Keratinocyte (primary cell): ENCODE measurements around the gene EVL. TPM values are rescaled to one million over a fixed set of nuclear protein-coding genes. Genes with fewer than 3 reads are reported as not detected.

Experiments
- DNase-seq: peaks from one replicate; pipeline ENCODE4 v3.0.0-alpha.2; 2011; ENCODE audit warnings: low read depth, missing footprints, low spot score
- FAIRE-seq: peaks from 2 replicates; lab custom pipeline; 2011; peaks lifted over from hg19 to GRCh38; lab: Jason Lieb, UNC
- H2AFZ ChIP-seq: 2 replicates; pipeline ENCODE4 v1.6.0; 2012; ENCODE audit warnings: low read length, control low read depth, inconsistent platforms; ENCODE audit not compliant: control insufficient read depth
- H3K27ac ChIP-seq: 2 replicates; pipeline ENCODE4 v1.5.1; 2011; ENCODE audit warnings: low read length; ENCODE audit not compliant: control insufficient read depth, insufficient read depth
- H3K27me3 ChIP-seq: 3 replicates; pipeline ENCODE4 v1.6.0; 2011; ENCODE audit warnings: low read length; ENCODE audit not compliant: control insufficient read depth, insufficient read depth; ENCODE audit errors: extremely low read depth
- H3K36me3 ChIP-seq, 2 experiments: 2 replicates in 1 of 2; 3 replicates in 1 of 2; pipeline ENCODE4 v1.5.1; 2011; ENCODE audit warnings: low read length in 2 of 2, mild to moderate bottlenecking in 1 of 2; ENCODE audit not compliant: control insufficient read depth in 2 of 2, insufficient read depth in 2 of 2; ENCODE audit errors: extremely low read depth in 1 of 2
- H3K4me1 ChIP-seq: 3 replicates; pipeline ENCODE4 v1.5.1; 2011; ENCODE audit warnings: low read length; ENCODE audit not compliant: control insufficient read depth, insufficient read depth; ENCODE audit errors: extremely low read depth
- H3K4me2 ChIP-seq: 3 replicates; pipeline ENCODE4 v1.6.0; 2011; ENCODE audit warnings: low read depth, low read length; ENCODE audit not compliant: control insufficient read depth, insufficient read depth; ENCODE audit errors: extremely low read depth
- H3K4me3 ChIP-seq, 3 experiments: fragments of 200-600 bp in 1 of 3; sonication (generic) in 1 of 3; 2 replicates in 2 of 3; 3 replicates in 1 of 3; pipeline ENCODE4 v1.5.1; 2011 to 2016; ENCODE audit warnings: low read length in 3 of 3, mild to moderate bottlenecking in 3 of 3, control low read depth in 2 of 3, inconsistent platforms in 1 of 3, low read depth in 1 of 3, mixed read lengths in 1 of 3, mixed run types in 1 of 3, moderate library complexity in 1 of 3; ENCODE audit not compliant: control insufficient read depth in 2 of 3, insufficient read depth in 2 of 3; ENCODE audit errors: extremely low read depth in 1 of 3
- H3K79me2 ChIP-seq: 2 replicates; pipeline ENCODE4 v1.6.0; 2012; ENCODE audit warnings: low read length; ENCODE audit not compliant: control insufficient read depth, insufficient read depth
- H3K9ac ChIP-seq: 3 replicates; pipeline ENCODE4 v1.6.0; 2011; ENCODE audit warnings: low read length; ENCODE audit not compliant: control insufficient read depth, insufficient read depth; ENCODE audit errors: extremely low read depth
- H3K9me1 ChIP-seq: 3 replicates; pipeline ENCODE4 v1.6.0; 2011; ENCODE audit warnings: low read length; ENCODE audit not compliant: control insufficient read depth, insufficient read depth; ENCODE audit errors: extremely low read depth
- H3K9me3 ChIP-seq: 2 replicates; pipeline ENCODE4 v1.5.1; 2012; ENCODE audit warnings: low read depth, low read length; ENCODE audit not compliant: control insufficient read depth
- H4K20me1 ChIP-seq: 3 replicates; pipeline ENCODE4 v1.6.0; 2011; ENCODE audit warnings: low read length; ENCODE audit not compliant: control insufficient read depth, insufficient read depth; ENCODE audit errors: extremely low read depth
- EZH2 ChIP-seq: IDR thresholded peaks from one replicate; pipeline ENCODE4 v1.6.1; 2012; ENCODE audit warnings: inconsistent platforms, mild to moderate bottlenecking, low read length, moderate library complexity
- dilution Hi-C: fragments of 300-500 bp; cut with MboI; formaldehyde crosslinking; loops from one replicate; pipeline ENCODE4 v1.7.0; 2020; ENCODE audit warnings: low sequenced_read_pairs; ENCODE audit not compliant: extremely low pct_ligation_motif_present
- polyA plus RNA-seq, 5 experiments: library from polyadenylated mRNA; depleted of rRNA in 3 of 5; stranded (reverse) in 3 of 5; stranded (forward) in 1 of 5; unstranded in 1 of 5; fragments of >200 nt; gene quantifications; 1 replicate in 1 of 5; 2 replicates in 3 of 5; 3 replicates in 1 of 5; pipeline versions ENCODE4 v1.2.1 to v1.2.3, GENCODE V29; 2011 to 2012; ENCODE audit warnings: missing spikeins in 2 of 5, low read depth in 1 of 5, low replicate concordance in 1 of 5
- TF ChIP-seq, protein P1 (sequence below), 3 experiments: IDR thresholded peaks in 1 of 3; conservative IDR thresholded peaks in 1 of 3; optimal IDR thresholded peaks in 1 of 3; 2 replicates in 2 of 3; 3 replicates in 1 of 3; pipeline versions ENCODE3 to v1.5.1; 2011; ENCODE audit warnings: low read length in 3 of 3, mild to moderate bottlenecking in 3 of 3, moderate library complexity in 2 of 3, control low read depth in 1 of 3, inconsistent platforms in 1 of 3; ENCODE audit not compliant: insufficient read depth in 2 of 3; ENCODE audit errors: extremely low read depth in 1 of 3

Gene EVL
- polyA plus RNA-seq, 1 donor (not counting 4 experiments of a cell fraction or from before 2014, with no cell fraction given) = 12.0 TPM

DNA sequence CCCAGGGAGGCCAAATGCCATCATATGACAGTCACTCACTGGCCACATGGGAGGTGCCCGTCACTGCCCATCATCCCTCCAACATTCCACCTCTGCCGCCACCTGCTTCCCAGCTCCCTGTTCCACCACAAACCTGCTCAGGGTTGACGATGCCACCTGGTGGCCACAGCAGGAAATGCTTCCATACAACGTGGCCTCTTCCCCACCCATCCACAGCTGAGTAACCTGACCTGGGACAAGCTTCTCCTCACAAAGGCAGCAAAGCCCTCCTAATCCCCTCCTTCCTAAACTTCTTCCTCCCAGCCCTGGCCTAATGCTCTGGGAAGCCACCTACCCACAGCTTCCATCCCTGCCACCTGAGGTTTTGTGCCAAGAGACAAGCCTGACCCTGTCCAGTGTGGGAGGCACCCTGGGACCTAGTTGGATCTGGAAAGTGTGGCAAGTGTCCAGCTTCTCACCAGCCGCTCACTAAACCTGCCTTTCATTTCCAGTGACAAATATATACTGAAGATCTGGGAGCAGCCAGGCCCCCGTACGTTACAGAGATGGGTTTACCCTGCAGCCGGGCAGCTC lies 89.9 kb downstream of the EVL start:
- peaks cover 21% of the 10 kb centered on the region for H3K27me3 ChIP-seq
- H3K4me1 ChIP-seq = peaks cover 29% of the 10 kb centered on the region
- no peak overlapping the region for H3K9ac ChIP-seq
- H3K79me2 ChIP-seq = no peaks in the 10 kb centered on the region
- no peaks in the 10 kb centered on the region for H3K36me3 ChIP-seq
- FAIRE-seq (peak; percentile 66), DNase-seq (no peak)
- no peak overlapping the region for H3K4me2 ChIP-seq
- H3K9me1 ChIP-seq = no peaks in the 10 kb centered on the region
- H3K27ac ChIP-seq = no peak overlapping the region
- no peak overlapping the region for H2AFZ ChIP-seq
- no peaks in the 10 kb centered on the region for H4K20me1 ChIP-seq
- H3K4me3 ChIP-seq = no peak overlapping the region
- dilution Hi-C loops = no loop called here
- H3K9me3 ChIP-seq = peaks cover 8% of the 10 kb centered on the region
- no peak for TF ChIP-seq EZH2
- TF ChIP-seq, protein P1, sequence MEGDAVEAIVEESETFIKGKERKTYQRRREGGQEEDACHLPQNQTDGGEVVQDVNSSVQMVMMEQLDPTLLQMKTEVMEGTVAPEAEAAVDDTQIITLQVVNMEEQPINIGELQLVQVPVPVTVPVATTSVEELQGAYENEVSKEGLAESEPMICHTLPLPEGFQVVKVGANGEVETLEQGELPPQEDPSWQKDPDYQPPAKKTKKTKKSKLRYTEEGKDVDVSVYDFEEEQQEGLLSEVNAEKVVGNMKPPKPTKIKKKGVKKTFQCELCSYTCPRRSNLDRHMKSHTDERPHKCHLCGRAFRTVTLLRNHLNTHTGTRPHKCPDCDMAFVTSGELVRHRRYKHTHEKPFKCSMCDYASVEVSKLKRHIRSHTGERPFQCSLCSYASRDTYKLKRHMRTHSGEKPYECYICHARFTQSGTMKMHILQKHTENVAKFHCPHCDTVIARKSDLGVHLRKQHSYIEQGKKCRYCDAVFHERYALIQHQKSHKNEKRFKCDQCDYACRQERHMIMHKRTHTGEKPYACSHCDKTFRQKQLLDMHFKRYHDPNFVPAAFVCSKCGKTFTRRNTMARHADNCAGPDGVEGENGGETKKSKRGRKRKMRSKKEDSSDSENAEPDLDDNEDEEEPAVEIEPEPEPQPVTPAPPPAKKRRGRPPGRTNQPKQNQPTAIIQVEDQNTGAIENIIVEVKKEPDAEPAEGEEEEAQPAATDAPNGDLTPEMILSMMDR (optimal IDR thresholded peaks at IDR 0.05 in 1 of 3, IDR thresholded peaks at IDR 0.05 in 1 of 3, conservative IDR thresholded peaks at IDR 0.05 in 1 of 3; ENCODE audit: extremely low read depth in 1 of 3, insufficient read depth in 2 of 3, low read length in 3 of 3) = peak in 2 of 3 experiments; percentile 83 to 90

DNA sequence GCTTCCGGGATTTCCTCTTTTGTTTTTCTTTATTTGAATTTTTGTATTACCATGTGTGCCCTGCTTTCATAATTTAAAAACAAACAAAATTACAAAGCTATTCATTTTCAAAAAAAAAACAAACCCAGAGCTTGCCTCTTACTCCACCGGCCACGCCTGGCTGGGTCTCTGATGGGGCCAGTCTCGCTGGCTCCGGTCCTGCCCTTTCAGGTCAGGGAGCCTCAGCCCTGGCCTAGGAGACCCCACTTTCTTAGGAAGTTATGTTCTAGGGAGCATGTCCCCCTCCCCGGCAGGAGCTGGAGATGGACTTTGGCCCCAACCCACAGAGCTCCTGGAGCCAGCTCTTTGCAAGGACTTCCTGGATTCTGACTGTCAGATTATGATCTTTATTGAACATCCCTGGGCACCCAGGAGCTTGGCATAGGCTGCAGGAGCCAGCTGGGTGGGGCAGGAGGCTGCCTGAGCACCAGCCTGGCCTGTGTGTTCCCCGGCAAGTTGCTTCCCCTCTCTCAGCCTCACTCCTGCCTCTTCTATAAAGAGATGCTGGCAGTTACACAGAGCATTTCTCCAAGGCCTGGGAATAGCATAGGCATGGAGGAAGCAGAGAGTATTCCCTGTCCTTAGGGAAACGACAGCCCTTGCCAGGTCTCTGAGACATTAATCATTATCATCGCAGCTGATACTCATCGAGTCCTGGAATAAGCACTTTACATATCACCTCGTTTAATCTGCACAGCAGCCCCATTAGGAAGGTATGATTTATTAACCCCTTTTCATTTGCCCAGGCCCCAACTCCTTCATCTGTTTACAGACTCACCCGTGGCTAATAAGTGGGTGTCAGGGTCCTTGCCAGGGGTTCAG lies 90.8 kb downstream of the EVL start:
- H3K27ac ChIP-seq = no peak overlapping the region
- no peaks in the 10 kb centered on the region for H4K20me1 ChIP-seq
- peaks cover 10% of the 10 kb centered on the region for H3K9me3 ChIP-seq
- TF ChIP-seq EZH2 = no peak
- TF ChIP-seq, protein P1 (optimal IDR thresholded peaks at IDR 0.05 in 1 of 3, IDR thresholded peaks at IDR 0.05 in 1 of 3, conservative IDR thresholded peaks at IDR 0.05 in 1 of 3; ENCODE audit: extremely low read depth in 1 of 3, insufficient read depth in 2 of 3, low read length in 3 of 3) = no peak
- H3K4me3 ChIP-seq = no peak overlapping the region
- H3K9me1 ChIP-seq = no peaks in the 10 kb centered on the region
- H3K4me1 ChIP-seq = peaks cover 21% of the 10 kb centered on the region
- H3K27me3 ChIP-seq = peaks cover 25% of the 10 kb centered on the region
- H2AFZ ChIP-seq = no peak overlapping the region
- no peaks in the 10 kb centered on the region for H3K79me2 ChIP-seq
- no peak overlapping the region for H3K9ac ChIP-seq
- dilution Hi-C loops = no loop called here
- no peak overlapping the region for H3K4me2 ChIP-seq
- no peaks in the 10 kb centered on the region for H3K36me3 ChIP-seq
- FAIRE-seq (no peak), DNase-seq (no peak)
